Lower leg skin (tissue), 4 donors: Measurements from ENCODE around the gene POU2F3. TPM values are rescaled to one million over a fixed set of nuclear protein-coding genes. Genes with fewer than 3 reads are reported as not detected.

ENCODE experiments used
- DNase-seq, 2 donors: peaks; one replicate each; pipeline ENCODE4 v3.0.0-alpha.2; 2019; ENCODE audit warnings: low spot score in 2 of 2
- H3K4me3 ChIP-seq: fragments of 200-600 bp; sonication (generic); 2 replicates; pipeline ENCODE4 v1.5.1; 2017; ENCODE audit warnings: mild to moderate bottlenecking, low read depth; ENCODE audit not compliant: poor library complexity, severe bottlenecking
- CTCF ChIP-seq, 3 donors: fragments of 450-650 bp; IDR thresholded peaks; one replicate each; pipeline ENCODE4 v1.5.1; 2016; ENCODE audit warnings: antibody characterized with exemption in 3 of 3, mild to moderate bottlenecking in 3 of 3, moderate library complexity in 2 of 3
- POLR2A ChIP-seq, 2 donors: fragments of 450-650 bp; IDR thresholded peaks; one replicate each; pipeline ENCODE4 v1.6.1; 2016 to 2017; ENCODE audit warnings: antibody characterized with exemption in 2 of 2, mild to moderate bottlenecking in 1 of 2, moderate library complexity in 1 of 2
- WGBS, 2 donors: methylation state at CpG; one replicate each; pipeline ENCODE4 v1.1.5; 2018; 5-methylcytosine and 5-hydroxymethylcytosine counted together
- intact Hi-C: fragments of 100-400 bp; cut with DNase I; formaldehyde crosslinking; loops from one replicate; pipeline ENCODE4 v1.15.0; 2023; ENCODE audit warnings: low total_unique reads
- total RNA-seq, 4 donors: library from RNA; depleted of rRNA; stranded (reverse); fragments of >200 nt; gene quantifications; one replicate each; pipeline ENCODE4 v1.1.0, GENCODE V29; 2016

The POU2F3 gene
- total RNA-seq, 4 donors from 2014 or later = 74.1 to 112 (median 103) TPM

GRCh38 chr11:120196826-120197225 is 43.1 kb upstream of the POU2F3 start:
- intact Hi-C loops = no loop called here
- no peak overlapping the region for H3K4me3 ChIP-seq
- no peak for TF ChIP-seq POLR2A (IDR thresholded peaks at IDR 0.05)
- TF ChIP-seq CTCF (IDR thresholded peaks at IDR 0.05) = no peak
- no peak for DNase-seq
- 88 to 89% methylated on average over 6 of the region's 6 CpGs for WGBS, 2 donors

GRCh38 chr11:120197251-120197891 is 42.6 kb upstream of the POU2F3 start:
- WGBS, 2 donors = 63 to 66% methylated on average over 14 of the region's 14 CpGs
- no peak for DNase-seq
- TF ChIP-seq CTCF (IDR thresholded peaks at IDR 0.05) = no peak
- no peak for TF ChIP-seq POLR2A (IDR thresholded peaks at IDR 0.05)
- intact Hi-C loops = no loop called here
- H3K4me3 ChIP-seq = no peak overlapping the region

- WGBS, 2 donors = 68 to 71% methylated on average over 9 of the region's 9 CpGs
These were observed 42.0 kb upstream of the POU2F3 start for GRCh38 chr11:120197977-120198376.

GRCh38 chr11:120198403-120198786 is 41.5 kb upstream of the POU2F3 start:
- DNase-seq = no peak
- WGBS, 2 donors = 71 to 73% methylated on average over 5 of the region's 5 CpGs
- H3K4me3 ChIP-seq = no peak overlapping the region
- intact Hi-C loops = no loop called here
- TF ChIP-seq POLR2A (IDR thresholded peaks at IDR 0.05) = no peak
- TF ChIP-seq CTCF (IDR thresholded peaks at IDR 0.05) = no peak

More at GRCh38 chr11:120197977-120198376, 42.0 kb upstream of the POU2F3 start:
- intact Hi-C loops = no loop called here
- TF ChIP-seq POLR2A (IDR thresholded peaks at IDR 0.05) = no peak
- TF ChIP-seq CTCF (IDR thresholded peaks at IDR 0.05) = no peak
- no peak for DNase-seq
- H3K4me3 ChIP-seq = no peak overlapping the region

GRCh38 chr11:120198787-120199469 is 41.0 kb upstream of the POU2F3 start:
- intact Hi-C loops = no loop called here
- H3K4me3 ChIP-seq = no peak overlapping the region
- TF ChIP-seq POLR2A (IDR thresholded peaks at IDR 0.05) (no peak), CTCF (IDR thresholded peaks at IDR 0.05) (no peak)
- DNase-seq = no peak
- 79 to 87% methylated on average over 7 to 9 of the region's 9 CpGs for WGBS, 2 donors
